GM19395 (cell line): ENCODE results near the gene PCED1A.

Experiments used
- ATAC-seq: cut with Tn5 transposase; IDR thresholded peaks from one replicate; pipeline ENCODE4 v1.9.1; 2021; ENCODE audit warnings: mild to moderate bottlenecking, moderate library complexity; ENCODE audit not compliant: unreplicated experiment

The PCED1A gene

DNA sequence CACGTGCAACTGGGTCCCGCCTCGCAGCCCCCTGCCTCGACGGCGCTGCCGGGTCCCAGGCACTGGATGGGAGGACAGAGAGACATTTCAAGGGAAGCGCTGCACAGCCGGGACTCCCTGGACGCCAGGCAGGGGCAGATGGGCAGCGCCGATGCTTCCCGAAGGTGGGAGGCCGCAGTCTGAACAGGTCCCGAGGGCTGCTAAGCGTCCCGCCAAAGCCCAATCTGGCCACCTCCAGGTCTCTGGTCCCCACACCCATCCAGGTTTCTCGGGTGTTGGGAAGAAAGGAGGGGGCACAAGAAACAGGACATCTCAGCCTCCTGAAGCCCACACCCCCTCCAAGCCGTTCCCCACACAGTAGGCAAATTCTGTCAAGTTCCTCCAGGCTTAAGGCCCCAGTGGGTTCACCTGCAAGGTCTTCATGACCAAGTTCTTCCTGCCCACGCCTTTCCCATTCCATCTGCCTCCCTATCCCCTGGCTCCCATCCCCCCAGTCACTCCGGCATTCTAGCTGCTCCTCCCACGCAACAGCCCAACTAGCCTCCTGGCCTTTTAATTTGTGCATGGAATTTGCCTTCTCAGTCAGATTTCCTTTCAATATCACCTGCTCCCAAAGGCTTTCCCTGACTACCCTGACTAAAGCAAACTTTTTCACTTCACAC, 34.6 kb downstream of the PCED1A start:
- ATAC-seq, result no peak

DNA sequence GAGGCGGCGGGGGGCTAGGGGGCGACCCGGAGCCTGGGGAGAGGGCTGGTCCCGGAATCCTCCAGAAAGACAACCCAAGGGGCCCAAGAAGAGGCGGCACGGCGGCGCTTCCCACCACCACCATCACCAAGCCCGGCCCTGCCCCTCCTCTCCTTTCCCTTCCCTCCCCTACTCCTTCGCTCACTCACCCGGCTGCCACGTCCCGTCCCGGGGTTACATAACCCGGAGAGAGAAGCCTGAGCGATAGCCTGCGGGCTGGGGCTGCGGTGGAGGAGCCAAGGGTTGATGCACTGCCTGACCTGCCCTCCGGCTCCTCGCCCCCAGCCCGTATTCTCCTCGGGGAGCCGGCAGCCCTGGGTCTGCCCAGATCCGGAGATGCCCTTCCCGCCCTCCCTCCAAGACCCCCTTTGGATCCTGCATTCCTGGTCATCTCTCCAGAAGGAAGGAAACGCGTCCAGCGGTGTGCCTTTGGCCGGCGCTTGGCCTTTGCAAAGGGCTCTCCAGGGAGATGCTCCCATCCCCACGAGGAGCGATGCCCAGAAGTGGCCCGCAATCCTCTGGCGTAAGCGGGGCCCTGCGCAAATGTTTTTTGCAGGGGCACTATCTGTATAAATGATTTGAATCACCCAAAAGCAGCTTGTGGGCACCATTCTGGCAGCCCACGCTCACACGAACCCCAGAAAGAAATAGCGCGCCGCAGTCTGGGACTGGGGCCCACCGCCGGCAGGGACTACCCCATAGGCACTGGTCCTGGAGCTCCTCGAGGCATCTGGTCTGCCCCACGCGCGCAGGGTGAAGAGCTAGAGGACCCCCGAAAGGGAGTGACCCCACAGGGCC, 35.4 kb downstream of the PCED1A start:
- no peak for ATAC-seq

DNA sequence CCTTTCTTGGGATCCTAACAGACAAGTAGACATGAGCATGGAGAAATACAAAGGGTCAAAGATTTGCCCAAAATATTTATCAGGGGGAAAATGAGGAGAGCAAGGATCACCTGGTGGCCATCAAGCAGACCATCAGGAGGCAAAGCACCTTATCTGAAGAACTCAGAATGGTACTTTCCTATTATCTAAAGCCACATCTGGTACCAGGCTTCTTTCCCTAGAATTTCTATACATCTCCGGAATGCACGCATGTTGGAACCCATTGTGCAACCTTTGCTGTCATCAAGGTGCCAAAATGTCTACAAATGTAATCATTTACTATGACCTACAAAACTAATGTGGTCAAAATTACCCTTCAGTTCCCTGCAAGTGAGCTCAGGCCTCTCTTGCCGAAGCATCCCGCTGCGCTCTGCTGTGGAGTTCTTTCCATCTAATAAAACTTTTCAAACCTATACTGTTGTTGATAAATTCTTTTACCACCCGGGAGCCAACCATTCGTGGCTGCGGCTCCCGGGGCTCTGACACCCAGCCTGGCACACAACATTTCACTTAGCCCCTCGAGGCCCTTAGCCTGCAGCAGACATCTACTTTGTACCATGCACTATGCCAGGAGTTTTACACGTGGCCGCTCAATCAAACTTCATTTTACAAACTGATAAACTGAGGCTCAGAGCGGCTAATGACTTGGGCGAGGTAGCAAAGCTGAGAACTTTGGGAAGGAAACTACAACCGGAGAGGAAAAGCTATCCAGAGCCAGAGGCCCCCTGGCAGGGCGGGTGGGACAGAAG, 36.2 kb downstream of the PCED1A start:
- ATAC-seq, result no peak

DNA sequence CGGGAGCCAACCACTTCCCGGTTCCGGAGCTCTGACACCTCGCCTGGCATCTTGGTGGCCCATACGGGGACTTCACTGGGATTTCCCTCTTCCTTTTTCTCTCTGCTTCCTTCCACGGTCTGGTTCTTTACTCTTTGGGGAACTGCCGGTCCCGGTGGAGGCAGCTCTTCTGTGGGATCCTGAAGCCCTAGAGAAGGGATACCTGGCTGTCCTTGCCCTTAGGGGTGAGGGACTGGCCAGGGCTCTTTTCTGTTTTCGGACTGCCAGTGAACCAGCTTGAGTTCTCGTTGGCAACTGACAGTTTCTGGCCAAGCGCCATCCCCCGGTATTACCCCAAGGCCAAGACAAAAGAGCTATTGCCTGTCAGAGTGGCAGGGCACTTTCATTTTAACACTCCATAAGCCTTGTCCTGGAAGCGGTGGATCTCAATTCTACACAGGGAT, 39.1 kb downstream of the PCED1A start:
- ATAC-seq, result no peak

DNA sequence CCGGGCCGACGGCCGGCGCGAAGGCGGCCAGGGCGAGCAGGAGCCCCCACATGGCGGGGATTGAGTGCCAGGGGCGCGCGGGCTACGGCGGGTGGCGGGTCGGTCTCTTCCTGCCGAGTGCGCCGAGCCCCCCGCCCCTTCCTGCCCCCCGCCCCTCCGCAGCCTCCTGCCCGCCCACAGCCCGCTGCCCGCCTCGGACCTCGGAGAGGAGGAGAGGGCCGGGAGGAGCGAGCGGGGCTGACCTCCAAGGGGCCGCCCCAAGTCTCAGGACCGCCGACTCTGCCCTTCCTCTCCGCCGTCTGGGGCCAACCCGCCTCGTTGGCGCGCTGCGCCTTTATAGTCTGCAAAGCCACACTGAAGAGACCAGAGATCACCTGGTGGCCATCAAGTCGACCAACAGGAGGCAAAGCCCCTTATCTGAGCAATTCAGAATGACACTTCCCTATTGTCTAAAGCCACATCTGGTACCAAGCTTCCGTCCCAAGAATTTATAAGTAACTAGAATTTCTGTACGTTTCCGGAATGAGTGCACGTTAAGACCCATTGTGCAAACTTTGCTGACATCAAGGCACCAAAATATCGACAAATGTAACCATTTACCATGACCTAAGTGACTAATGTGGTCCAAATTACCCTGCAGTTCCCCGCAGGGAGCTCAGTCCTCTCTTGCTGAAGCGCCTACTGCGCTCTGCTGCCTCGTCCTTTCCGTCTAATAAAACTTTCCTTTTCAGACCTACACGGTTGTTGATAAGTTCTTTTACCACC, 39.8 kb downstream of the PCED1A start, which contains the start of gene CPXM1:
CPXM1 (minus strand) TSS at position 107 of the 765 bp plus-strand sequence; CDS start at position 52, 55 bp downstream.
- ATAC-seq, result peak; percentile 72

DNA sequence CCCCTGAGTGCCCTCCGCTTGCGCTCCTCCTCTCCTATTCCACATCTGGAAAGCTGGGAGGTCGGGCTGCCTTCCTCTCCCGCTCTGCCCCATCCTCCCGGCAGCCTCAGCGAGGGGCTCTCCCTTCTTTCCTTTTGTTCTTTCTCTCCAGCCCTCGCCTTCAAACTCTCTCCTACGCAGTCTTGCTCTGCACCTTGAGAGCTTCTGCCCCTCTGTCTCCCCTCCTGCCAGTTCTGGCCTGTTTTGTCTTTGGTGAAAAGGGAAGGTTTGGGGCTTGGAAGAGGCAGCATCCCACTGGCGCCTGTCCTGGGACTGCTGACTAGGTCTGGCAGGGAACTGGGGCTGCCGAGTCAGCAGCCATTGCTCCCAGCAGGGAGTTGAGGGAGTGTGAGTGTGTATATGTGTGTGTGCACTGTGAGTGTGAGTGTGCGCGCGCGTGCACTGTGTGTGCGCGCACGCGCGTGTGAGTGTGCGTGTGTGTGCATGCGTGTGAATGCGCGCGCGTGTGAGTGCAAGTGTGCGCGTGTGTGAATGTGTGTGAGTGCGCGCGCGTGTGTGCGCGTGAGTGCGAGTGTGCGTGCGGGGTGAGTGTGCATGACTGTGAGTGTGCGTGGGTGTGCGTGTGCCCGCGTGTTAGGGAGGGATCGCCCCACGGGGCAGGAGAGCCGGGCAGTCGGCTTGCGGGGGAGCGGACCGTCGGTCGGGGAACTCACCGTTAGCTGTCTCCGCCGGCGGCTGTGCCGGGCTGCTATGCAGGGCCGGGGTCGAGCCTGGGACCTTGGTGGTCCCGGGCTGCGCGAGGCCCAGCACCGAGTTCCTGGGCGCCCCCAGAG, 40.6 kb downstream of the PCED1A start:
- ATAC-seq, result peak; percentile 13

DNA sequence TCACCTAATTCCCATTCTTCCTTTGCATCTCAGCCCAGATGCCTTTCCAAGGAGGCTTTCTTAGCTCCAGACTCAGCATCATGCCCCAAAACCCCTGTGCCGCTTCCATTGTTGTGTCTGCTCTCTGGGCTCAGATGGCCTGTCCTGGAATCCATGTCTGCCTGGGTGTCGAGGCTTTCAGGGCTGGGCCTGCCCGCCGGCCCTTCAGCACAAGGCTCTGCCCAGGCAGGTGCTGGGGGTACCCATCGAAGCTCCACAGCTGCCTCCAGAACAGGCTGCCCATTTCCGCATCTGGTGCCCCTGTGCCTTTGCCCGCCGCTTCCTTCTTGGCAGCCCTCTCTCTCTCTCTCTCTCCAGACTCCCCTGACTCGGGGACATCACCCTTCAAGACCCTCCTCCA, 41.2 kb downstream of the PCED1A start:
- no peak for ATAC-seq

DNA sequence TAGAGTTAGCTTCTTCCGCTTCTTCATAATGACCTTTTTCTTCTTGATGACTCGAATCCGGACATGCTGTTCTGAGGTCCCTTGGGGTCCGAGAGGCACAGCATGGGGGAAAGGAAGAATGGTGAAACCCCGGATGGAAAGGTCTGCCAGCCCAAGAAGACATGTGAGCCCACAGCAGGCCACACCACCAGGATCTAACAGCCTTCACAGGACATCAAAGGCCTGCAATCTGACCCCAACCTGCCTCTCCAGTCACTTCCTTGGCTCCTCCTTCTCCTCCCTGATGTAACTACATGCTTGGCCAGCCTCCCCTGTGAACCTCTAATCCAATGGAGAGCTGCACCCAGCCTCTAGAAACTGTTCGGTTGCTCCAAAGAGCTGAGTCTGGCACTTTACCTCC, 41.6 kb downstream of the PCED1A start:
- ATAC-seq, result no peak

DNA sequence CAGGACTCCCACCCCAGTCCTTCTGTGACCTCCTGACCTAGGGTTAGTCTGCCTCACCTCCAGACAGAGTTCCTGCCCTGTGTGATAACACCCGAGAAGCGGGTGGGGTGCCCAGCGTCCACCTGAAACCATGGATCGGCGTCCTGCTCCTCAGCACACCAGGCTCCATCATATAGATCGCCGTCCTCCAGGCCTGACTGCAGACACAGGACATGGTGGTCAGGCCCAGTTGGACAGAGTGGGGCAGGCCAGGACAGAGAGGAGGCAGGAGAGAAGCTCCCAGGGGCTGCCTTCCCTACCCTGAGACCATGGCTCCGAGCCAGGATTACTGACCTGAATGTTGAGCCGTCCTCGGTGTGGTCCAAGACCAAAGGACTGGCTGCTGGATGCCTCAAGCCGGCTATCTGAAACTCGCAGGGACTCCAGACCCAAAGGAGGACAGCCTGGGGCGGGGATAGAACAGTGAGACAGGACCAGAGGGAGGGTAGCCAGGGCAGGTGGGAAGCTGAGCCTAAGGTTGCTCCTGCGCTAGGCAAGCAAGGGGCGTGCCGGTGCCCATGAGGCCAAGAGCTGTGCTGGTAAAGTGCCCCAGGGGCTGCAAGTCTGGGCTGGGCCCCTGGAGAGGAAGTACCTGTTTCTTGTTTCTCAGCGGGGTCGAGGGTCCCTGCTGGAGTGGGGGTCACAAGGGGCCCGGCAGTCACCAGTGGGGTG, 42.2 kb downstream of the PCED1A start:
- no peak for ATAC-seq

DNA sequence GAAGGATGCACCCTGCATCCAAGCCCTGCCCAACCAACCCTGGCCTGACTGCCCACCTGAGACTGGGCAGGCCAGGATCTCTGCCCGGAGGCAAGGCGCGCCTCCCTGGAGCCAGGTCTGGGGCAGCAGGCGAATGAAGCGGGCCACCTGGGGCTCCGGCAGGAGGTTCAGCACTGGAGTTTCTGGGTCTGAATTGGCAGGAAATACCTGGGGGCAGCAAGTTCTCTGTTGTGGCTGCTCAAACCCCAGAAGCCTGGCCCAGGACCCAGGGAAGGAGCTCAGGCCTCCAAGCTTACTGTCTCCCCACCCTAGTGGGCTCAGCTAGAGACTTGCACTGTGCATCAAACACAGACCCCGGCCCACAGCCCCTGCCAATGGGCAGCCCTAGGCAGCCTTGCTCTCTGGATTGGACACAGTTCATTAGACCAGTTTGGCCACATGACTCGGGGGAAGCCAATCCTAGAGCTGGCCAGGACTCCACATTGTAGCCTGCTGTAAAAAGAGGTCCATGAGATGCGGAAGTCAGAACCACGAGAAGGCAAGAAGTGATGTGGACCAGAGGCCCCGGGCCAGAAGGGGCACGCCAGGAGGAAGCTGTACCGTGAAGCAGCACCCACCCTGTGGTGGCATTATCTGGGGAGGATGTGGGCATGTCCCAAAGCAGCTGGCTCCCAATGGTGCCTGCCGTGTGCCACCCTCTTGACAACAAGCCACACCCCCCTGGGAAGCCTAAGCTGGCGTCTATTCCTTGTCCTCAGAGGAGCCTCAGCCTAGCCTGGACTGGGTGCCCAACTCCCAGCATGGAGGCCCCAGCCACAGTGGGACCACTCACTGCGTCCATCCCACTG, 43.1 kb downstream of the PCED1A start:
- no peak for ATAC-seq

DNA sequence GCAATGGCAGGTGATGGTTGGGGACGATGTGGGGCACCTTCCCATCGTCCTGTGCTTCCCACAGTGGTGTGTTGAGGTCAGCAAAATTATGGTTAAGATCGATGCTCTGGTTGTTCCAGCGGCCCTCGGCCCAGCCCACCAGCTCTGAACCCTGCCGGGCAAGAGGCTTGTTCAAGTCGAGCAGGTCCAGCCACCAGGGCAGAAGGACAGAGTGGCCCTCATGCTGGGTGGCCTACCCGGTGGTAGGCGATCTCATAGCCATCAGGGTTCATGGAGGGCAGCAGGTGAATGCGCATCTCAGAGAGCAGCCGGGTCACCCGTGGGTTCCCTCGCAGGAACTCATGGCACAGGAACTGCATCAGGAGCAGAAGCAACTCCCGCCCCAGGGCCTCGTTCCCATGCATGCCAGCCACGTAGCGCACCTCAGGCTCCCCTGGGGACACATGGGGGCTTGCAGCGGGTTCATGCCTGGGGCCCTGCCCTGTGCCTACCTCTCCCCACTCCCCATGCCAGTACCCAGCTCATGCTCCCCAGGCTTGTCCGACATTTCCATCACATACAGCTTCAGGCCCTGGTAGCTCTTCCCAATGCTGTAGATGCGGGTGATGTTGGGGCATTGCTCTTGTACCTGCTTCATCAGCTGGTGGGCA, 44.3 kb downstream of the PCED1A start:
- ATAC-seq, result no peak

DNA sequence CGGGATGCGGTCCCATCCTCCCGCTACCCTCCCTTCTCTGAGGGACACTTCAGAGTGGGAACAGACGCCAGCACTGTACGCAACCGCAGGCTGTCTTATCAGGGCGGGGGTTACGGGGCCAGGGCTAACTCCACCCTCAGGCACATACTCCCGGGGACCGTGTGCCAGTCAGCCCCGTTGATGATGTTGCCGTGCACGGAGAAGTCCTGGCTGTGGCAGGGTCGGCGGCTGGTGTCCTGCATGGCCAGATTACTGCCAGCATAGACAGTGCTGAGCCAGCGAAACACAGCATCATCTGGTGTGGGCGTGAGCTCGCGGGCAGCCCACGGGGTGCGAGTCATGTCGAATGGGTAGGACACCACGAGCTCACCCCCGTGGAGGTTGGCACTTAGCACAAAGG, 45.0 kb downstream of the PCED1A start:
- no peak for ATAC-seq

DNA sequence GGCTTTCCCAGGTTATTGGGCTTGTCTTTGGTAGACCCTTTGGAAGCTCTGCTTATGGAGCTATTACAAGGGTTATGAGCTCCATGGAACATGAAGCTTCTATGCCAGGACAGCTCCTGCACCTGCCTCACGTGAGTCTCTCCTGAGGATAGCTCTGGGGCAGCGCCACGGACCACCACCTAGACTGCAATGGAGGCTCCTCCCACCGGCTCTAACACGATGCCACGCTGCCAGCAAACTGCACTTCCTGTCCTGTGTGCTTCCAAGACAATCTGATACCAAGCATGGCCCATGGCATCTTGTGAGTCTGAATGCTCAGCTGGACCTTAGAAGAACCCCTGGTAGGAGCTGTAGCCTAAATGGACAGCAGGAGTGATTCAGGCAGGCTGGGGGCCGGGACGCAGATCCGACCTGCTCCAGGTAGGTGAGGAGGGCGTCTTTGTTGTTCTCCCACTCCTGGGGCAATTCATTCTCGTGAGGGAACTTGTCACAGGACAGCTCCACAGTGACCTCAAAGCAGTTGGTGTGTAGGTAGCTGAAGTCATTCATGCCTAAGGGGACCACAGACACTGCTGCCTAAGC, 45.5 kb downstream of the PCED1A start:
- no peak for ATAC-seq

DNA sequence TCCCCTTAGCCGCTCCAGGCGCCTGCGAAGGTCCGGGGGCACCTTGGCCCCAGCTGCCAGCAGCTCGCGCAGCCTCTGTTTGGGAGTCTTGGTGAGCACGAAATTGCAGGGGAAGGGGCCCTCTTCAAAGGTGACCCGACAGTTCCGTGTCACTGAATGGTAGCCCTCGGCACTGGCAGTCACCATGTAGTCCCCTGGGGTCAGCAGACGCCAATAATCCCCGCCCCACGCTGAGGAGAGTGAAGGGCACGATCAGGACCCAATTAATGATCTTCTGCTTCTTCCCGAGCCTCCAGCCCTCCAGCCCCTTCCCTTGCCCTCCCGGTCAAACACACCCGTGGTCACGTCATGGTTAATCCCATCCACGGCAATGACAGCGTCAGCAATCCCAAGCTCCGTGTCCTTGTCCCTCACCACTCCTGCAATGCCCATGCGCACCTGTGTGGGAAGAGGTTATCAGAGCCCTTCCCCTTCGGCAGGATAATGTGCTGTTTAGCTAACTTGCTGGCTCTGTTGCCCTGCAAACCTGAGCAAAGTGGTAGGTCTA, 46.2 kb downstream of the PCED1A start:
- no peak for ATAC-seq

DNA sequence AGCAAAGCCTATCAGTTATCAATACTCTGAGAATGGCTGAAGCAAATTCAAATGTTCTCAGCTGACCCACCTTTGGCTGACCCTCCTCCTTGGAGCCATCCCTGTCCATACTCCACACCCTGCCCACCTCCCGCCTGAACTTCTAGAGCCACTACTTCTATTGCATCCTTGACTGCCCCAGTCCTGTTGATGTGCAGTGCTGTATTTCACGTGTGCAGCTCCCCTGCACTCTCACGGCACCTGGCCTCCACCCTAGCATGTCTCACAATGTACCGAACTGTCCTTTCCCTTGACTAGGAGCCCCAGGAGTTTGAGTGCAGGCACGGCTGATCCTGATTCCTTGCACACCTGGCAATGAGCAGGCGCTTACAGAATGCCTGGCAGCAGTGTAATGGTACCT, 47.0 kb downstream of the PCED1A start:
- ATAC-seq, result no peak
